ENCODE measurements around the gene CRIP3.
"Not testable (repeated sequence)": the region's sequence is repeated elsewhere in the genome, so short reads cannot be mapped to it uniquely, and the experiment has no call there.

Gene CRIP3

GRCh38 chr6:43308101-43308989 lies at the start of gene CRIP3:
TSS of gene CRIP3 (minus strand) at chr6:43308826. CDS start at chr6:43308792, 34 bp downstream.
- DNase-seq (ENCODE audit: low read depth) = no peak

- no peak for DNase-seq (ENCODE audit: low read depth)
Measured at GRCh38 chr6:43355862-43356590, 47.4 kb upstream of the CRIP3 start.

- not testable (repeated sequence) for DNase-seq (ENCODE audit: low read depth)
Measured at GRCh38 chr6:43351951-43352350, 43.3 kb upstream of the CRIP3 start.

GRCh38 chr6:43347444-43347843 lies 38.8 kb upstream of the CRIP3 start:
- DNase-seq (ENCODE audit: low read depth) = no peak

GRCh38 chr6:43347021-43347420 lies 38.4 kb upstream of the CRIP3 start:
- no peak for DNase-seq (ENCODE audit: low read depth)

- DNase-seq (ENCODE audit: low read depth) = not testable (repeated sequence)
Measured at GRCh38 chr6:43346243-43346642, 37.6 kb upstream of the CRIP3 start.

- DNase-seq (ENCODE audit: low read depth) = no peak
Measured at GRCh38 chr6:43339168-43339567, 30.5 kb upstream of the CRIP3 start.

GRCh38 chr6:43338243-43338642 lies 29.6 kb upstream of the CRIP3 start:
- no peak for DNase-seq (ENCODE audit: low read depth)

GRCh38 chr6:43336382-43336781 lies 27.8 kb upstream of the CRIP3 start:
- DNase-seq (ENCODE audit: low read depth) = no peak

GRCh38 chr6:43335469-43335868 lies 26.8 kb upstream of the CRIP3 start:
- DNase-seq (ENCODE audit: low read depth) = no peak

GRCh38 chr6:43334466-43335095 lies 26.0 kb upstream of the CRIP3 start:
- no peak for DNase-seq (ENCODE audit: low read depth)

- no peak for DNase-seq (ENCODE audit: low read depth)
Measured at GRCh38 chr6:43331891-43332290, 23.3 kb upstream of the CRIP3 start.

- DNase-seq (ENCODE audit: low read depth) = no peak
Measured at GRCh38 chr6:43331470-43331869, 22.8 kb upstream of the CRIP3 start.

- DNase-seq (ENCODE audit: low read depth) = no peak
Measured at GRCh38 chr6:43328528-43328927, 19.9 kb upstream of the CRIP3 start.

GRCh38 chr6:43325876-43326275 lies 17.2 kb upstream of the CRIP3 start:
- DNase-seq (ENCODE audit: low read depth) = no peak

- DNase-seq (ENCODE audit: low read depth) = no peak
Measured at GRCh38 chr6:43318011-43318410, 9.4 kb upstream of the CRIP3 start.

- DNase-seq (ENCODE audit: low read depth) = no peak
Measured at GRCh38 chr6:43313813-43314212, 5.2 kb upstream of the CRIP3 start.

GRCh38 chr6:43311666-43312065 lies 3.0 kb upstream of the CRIP3 start:
- no peak for DNase-seq (ENCODE audit: low read depth)

- no peak for DNase-seq (ENCODE audit: low read depth)
Measured at GRCh38 chr6:43310624-43311023, 2.0 kb upstream of the CRIP3 start.

GRCh38 chr6:43310134-43310533 lies 1.5 kb upstream of the CRIP3 start:
- DNase-seq (ENCODE audit: low read depth) = no peak

GRCh38 chr6:43308990-43309477 lies 408 bp upstream of the CRIP3 start:
- DNase-seq (ENCODE audit: low read depth) = no peak

GRCh38 chr6:43307451-43308100 lies 1.1 kb downstream of the CRIP3 start:
- DNase-seq (ENCODE audit: low read depth) = no peak

Data from stimulated activated CD8-positive, alpha-beta memory T cell treated with anti-CD3 and anti-CD28 coated beads, Interleukin-15, amount 100 ng/mL, for 1 hour (primary cell).